RWPE2 (cell line): ENCODE data around the gene BRD4.

Source experiments
- ATAC-seq: fragments of 200-7000 bp; cut with Tn5 transposase; 3 replicates; pipeline ENCODE4 v1.9.1; 2021; ENCODE audit warnings: low read depth
- DNase-seq: peaks from one replicate; pipeline ENCODE4 v3.0.0-alpha.2; 2020; ENCODE audit warnings: low spot score
- H3K27ac ChIP-seq: fragments of 450-650 bp; 2 replicates; pipeline ENCODE4 v1.5.1; 2017; ENCODE audit warnings: mild to moderate bottlenecking; ENCODE audit not compliant: poor library complexity, severe bottlenecking
- H3K27me3 ChIP-seq: fragments of 250-450 bp; sonication (Bioruptor Pico); 2 replicates; pipeline ENCODE4 v1.5.1; 2021; ENCODE audit warnings: mild to moderate bottlenecking, moderate library complexity; ENCODE audit not compliant: insufficient read depth, poor library complexity, severe bottlenecking
- H3K36me3 ChIP-seq: fragments of 250-450 bp; sonication (Bioruptor Pico); 2 replicates; pipeline ENCODE4 v1.5.1; 2020; ENCODE audit warnings: low read depth, mild to moderate bottlenecking, moderate library complexity
- H3K4me1 ChIP-seq: fragments of 250-450 bp; sonication (Bioruptor Pico); 2 replicates; pipeline ENCODE4 v1.5.1; 2021; ENCODE audit warnings: mild to moderate bottlenecking, moderate library complexity; ENCODE audit not compliant: insufficient read depth, poor library complexity, severe bottlenecking
- H3K4me3 ChIP-seq: fragments of 250-450 bp; sonication (Bioruptor Pico); 2 replicates; pipeline ENCODE4 v1.5.1; 2021; ENCODE audit warnings: mild to moderate bottlenecking, moderate library complexity; ENCODE audit not compliant: severe bottlenecking
- H3K9me3 ChIP-seq: fragments of 250-450 bp; sonication (Bioruptor Pico); 2 replicates; pipeline ENCODE4 v1.5.1; 2021; ENCODE audit warnings: mild to moderate bottlenecking, moderate library complexity; ENCODE audit not compliant: severe bottlenecking
- TF ChIP-seq, protein P1 (sequence below): fragments of 450-650 bp; IDR thresholded peaks from one replicate; pipeline ENCODE4 v1.5.1; 2017; ENCODE audit warnings: mild to moderate bottlenecking, moderate library complexity; ENCODE audit not compliant: poor library complexity, severe bottlenecking

The BRD4 gene

DNA sequence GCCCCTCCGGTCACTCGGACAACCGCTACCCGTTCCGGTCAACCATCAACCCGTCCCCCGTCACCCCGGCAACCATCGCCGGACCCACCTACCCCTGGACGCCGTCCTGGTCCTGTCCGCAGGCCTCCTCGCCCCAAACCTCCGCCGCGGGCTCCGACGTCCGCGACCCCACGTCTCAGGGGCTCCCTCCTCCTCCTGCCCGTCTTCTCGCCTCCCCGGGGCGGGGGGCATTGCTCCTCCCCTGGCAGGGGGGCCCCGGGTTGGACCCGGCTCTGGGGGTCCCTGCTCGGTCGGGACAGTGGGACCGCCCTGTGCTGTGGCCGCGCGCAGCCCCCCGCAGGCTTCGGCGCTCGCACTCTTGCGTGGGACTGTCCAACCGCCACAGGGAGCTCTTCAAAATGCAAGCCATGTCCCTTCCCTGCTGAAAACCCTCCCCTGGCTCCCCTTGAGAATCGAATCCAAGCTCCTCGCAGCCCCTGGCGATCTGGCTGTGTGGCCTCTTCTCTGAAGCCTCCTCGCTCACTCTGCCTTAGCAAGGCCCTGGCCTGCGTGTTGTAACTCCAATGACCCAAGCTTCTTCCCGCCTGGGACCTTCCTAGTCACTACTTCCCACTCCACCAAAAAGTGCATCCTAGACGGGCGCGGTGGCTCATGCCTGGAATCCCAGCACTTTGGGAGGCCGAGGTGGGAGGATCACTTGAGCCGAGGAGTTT, 108.5 kb downstream of the BRD4 start:
- Histone ChIP-seq H3K4me1 (peaks cover 3% of the 10 kb centered on the region), H3K27ac (no peak overlapping the region), H3K36me3 (no peaks in the 10 kb centered on the region), H3K4me3 (peak overlapping the region; percentile 39), H3K9me3 (no peaks in the 10 kb centered on the region), H3K27me3 (no peaks in the 10 kb centered on the region)
- TF ChIP-seq, protein P1, sequence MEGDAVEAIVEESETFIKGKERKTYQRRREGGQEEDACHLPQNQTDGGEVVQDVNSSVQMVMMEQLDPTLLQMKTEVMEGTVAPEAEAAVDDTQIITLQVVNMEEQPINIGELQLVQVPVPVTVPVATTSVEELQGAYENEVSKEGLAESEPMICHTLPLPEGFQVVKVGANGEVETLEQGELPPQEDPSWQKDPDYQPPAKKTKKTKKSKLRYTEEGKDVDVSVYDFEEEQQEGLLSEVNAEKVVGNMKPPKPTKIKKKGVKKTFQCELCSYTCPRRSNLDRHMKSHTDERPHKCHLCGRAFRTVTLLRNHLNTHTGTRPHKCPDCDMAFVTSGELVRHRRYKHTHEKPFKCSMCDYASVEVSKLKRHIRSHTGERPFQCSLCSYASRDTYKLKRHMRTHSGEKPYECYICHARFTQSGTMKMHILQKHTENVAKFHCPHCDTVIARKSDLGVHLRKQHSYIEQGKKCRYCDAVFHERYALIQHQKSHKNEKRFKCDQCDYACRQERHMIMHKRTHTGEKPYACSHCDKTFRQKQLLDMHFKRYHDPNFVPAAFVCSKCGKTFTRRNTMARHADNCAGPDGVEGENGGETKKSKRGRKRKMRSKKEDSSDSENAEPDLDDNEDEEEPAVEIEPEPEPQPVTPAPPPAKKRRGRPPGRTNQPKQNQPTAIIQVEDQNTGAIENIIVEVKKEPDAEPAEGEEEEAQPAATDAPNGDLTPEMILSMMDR, result no peak
- no peak; the same call in 2 of the 3 replicates for ATAC-seq
- DNase-seq, result no peak

DNA sequence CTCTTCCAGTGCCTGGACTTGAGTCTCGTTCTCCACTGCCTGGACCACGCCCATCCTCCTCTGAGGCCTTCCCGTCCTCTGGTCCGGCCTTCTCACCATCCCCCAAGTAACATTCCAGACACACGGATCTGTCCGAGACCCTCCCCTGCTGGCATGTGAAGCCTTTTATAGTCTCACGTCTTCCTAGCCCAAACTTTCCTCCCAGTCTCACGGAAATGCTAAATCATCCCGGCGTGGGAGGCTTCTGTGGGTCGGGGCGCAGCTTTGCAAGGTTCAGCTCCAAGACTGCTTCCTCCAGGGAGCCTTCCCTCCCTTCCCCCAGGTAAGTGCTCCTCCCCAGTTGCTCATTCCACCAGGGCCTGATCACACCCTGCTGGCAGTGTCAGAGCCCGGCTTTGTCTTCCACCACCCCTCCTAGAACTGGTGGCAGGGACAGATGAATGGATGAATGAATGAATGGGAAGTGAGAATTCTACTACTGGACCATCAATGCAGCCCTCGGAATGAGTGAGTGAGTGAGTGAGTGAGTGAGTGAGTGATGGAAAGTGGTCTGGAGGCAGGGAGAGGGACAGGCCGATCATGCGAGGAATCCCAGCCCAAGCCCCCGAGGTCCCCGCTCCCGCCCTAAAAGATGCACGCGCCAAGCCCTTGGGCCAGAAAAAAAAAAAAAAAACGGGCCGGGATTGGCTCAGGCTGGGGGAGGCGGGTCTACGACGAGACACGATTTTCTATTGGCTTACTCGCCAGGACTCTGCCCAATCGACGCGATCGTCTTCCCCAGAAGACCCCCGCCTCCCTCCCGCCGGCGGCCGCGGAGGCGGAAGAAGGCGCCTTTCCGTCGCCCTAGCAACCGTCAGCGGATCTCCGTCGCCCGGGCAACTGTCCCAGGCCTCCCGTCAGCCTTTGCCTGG, 109.3 kb downstream of the BRD4 start:
- no peak overlapping the region for H3K27ac ChIP-seq
- H3K4me3 ChIP-seq, result peak overlapping the region; percentile 39
- H3K27me3 ChIP-seq, result no peaks in the 10 kb centered on the region
- DNase-seq, result no peak
- no peaks in the 10 kb centered on the region for H3K9me3 ChIP-seq
- no peaks in the 10 kb centered on the region for H3K36me3 ChIP-seq
- peaks cover 3% of the 10 kb centered on the region for H3K4me1 ChIP-seq
- peak; percentile 96 for ATAC-seq
- TF ChIP-seq, protein P1, result no peak

GRCh38 chr19:15220833-15221232, 111.5 kb downstream of the BRD4 start:
- Histone ChIP-seq H3K9me3 (no peaks in the 10 kb centered on the region), H3K4me3 (no peak overlapping the region), H3K36me3 (no peaks in the 10 kb centered on the region), H3K27ac (no peak overlapping the region), H3K4me1 (peaks cover 3% of the 10 kb centered on the region), H3K27me3 (no peaks in the 10 kb centered on the region)
- DNase-seq (no peak), ATAC-seq (no peak)
- TF ChIP-seq, protein P1, result no peak

DNA sequence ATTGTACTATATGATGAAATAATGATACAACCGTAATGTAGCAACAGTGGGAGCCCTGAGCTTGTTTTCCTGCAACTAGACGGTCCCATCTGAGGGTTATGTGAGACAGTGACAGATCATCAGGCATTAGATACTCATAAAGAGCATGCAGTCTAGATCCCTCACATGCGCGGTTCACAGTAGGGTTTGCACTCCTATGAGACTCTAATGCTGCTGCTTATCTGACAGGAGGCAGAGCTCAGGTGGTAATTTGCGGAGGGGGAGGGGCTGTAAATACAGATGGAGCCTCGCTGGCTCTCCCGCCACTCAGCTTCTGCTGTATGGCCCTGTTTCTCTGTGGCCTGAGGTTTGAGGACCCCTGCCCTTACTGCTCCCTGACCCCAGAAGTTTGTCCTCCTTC, 113.8 kb downstream of the BRD4 start:
- ATAC-seq (no peak), DNase-seq (no peak)
- Histone ChIP-seq H3K9me3 (no peaks in the 10 kb centered on the region), H3K27ac (no peak overlapping the region), H3K4me3 (no peak overlapping the region), H3K27me3 (no peaks in the 10 kb centered on the region), H3K36me3 (no peaks in the 10 kb centered on the region), H3K4me1 (peaks cover 3% of the 10 kb centered on the region)
- TF ChIP-seq, protein P1, result no peak
